ENCODE results near the gene LRRC23. TPM values are rescaled to one million over a fixed set of nuclear protein-coding genes. Genes with fewer than 3 reads are reported as not detected.

Gene LRRC23
- total and polyA plus RNA-seq, 2 experiments from 2014 or later = 2.4 to 9.1 TPM

GRCh38 chr12:6925540-6926279 lies 21.1 kb downstream of the LRRC23 start:
- peaks cover 24% of the 10 kb centered on the region for H3F3A ChIP-seq (replicated peaks; ENCODE audit: low read depth)
- peak overlapping the region; percentile 86 for H3K4me2 ChIP-seq
- Mint-ChIP-seq H3K27me3 (ENCODE audit: insufficient read depth, low read depth, poor library complexity) (peaks cover 37% of the 10 kb centered on the region), H3K9me3 (no peaks in the 10 kb centered on the region; the same call in 1 of the 3 replicates), H3K4me3 (peak overlapping the region; percentile 81), H3K4me1 (peaks cover 58% of the 10 kb centered on the region), H3K36me3 (ENCODE audit: low read depth) (peaks cover 36% of the 10 kb centered on the region), H3K27ac (peak overlapping the region; percentile 97)
- DNase-seq (ENCODE audit: low spot score) = peak; percentile 91
- H3K27me3 ChIP-seq (ENCODE audit: insufficient read depth) = no peaks in the 10 kb centered on the region
- peak overlapping the region; percentile 100 for H3K27ac ChIP-seq (ENCODE audit: low read depth)
- H3K36me3 ChIP-seq (ENCODE audit: insufficient read depth) = no peaks in the 10 kb centered on the region; the same call in 1 of the 2 replicates
- peaks cover 10% of the 10 kb centered on the region for H4K20me1 ChIP-seq (replicated peaks; ENCODE audit: insufficient read depth)
- H3K9me2 ChIP-seq (ENCODE audit: insufficient read depth) = no peaks in the 10 kb centered on the region
- peak; percentile 39 for ATAC-seq
- TF ChIP-seq CREB1 (CRISPR knock-in tag; IDR thresholded peaks at IDR 0.05; ENCODE audit: low read depth) (0 out of 2 replicates have a peak, but pooled peaks have one; percentile 2), POLR2AphosphoS5 (IDR thresholded peaks at IDR 0.05; ENCODE audit: low read depth) (peak; percentile 73)
- TF ChIP-seq, protein P1, sequence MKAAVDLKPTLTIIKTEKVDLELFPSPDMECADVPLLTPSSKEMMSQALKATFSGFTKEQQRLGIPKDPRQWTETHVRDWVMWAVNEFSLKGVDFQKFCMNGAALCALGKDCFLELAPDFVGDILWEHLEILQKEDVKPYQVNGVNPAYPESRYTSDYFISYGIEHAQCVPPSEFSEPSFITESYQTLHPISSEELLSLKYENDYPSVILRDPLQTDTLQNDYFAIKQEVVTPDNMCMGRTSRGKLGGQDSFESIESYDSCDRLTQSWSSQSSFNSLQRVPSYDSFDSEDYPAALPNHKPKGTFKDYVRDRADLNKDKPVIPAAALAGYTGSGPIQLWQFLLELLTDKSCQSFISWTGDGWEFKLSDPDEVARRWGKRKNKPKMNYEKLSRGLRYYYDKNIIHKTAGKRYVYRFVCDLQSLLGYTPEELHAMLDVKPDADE (IDR thresholded peaks at IDR 0.05) = no peak
- peaks cover 46% of the 10 kb centered on the region for H3K4me1 ChIP-seq (ENCODE audit: insufficient read depth)
- H2AFZ ChIP-seq = no peak overlapping the region; the same call in 1 of the 2 replicates
- H3K79me2 ChIP-seq (replicated peaks; ENCODE audit: insufficient read depth) = peaks cover 30% of the 10 kb centered on the region
- peak overlapping the region; percentile 84 for H3K4me3 ChIP-seq

- TF ChIP-seq CREB1 (CRISPR knock-in tag; IDR thresholded peaks at IDR 0.05; ENCODE audit: low read depth) (0 out of 2 replicates have a peak, but pooled peaks have one; percentile 29), STAT1 (IDR thresholded peaks at IDR 0.05; ENCODE audit: unreplicated experiment) (no peak), POLR2AphosphoS5 (IDR thresholded peaks at IDR 0.05; ENCODE audit: low read depth) (peak; percentile 45), JUNB (IDR thresholded peaks at IDR 0.05; ENCODE audit: unreplicated experiment) (no peak), ZNF462 (CRISPR knock-in tag; IDR thresholded peaks at IDR 0.05) (no peak)
- TF ChIP-seq, protein P2, sequence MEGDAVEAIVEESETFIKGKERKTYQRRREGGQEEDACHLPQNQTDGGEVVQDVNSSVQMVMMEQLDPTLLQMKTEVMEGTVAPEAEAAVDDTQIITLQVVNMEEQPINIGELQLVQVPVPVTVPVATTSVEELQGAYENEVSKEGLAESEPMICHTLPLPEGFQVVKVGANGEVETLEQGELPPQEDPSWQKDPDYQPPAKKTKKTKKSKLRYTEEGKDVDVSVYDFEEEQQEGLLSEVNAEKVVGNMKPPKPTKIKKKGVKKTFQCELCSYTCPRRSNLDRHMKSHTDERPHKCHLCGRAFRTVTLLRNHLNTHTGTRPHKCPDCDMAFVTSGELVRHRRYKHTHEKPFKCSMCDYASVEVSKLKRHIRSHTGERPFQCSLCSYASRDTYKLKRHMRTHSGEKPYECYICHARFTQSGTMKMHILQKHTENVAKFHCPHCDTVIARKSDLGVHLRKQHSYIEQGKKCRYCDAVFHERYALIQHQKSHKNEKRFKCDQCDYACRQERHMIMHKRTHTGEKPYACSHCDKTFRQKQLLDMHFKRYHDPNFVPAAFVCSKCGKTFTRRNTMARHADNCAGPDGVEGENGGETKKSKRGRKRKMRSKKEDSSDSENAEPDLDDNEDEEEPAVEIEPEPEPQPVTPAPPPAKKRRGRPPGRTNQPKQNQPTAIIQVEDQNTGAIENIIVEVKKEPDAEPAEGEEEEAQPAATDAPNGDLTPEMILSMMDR (conservative IDR thresholded peaks at IDR 0.05; ENCODE audit: low read depth in 2 of 2) = no peak
- H3K36me3 ChIP-seq (ENCODE audit: insufficient read depth) = no peaks in the 10 kb centered on the region
- H3K4me3 ChIP-seq = peak within 1 kb of the TSS; percentile 97
- peak within 1 kb of the TSS; percentile 99 for H3K4me2 ChIP-seq
- H3K27ac Mint-ChIP-seq = peak within 1 kb of the TSS; percentile 97
- peaks cover 32% of the 10 kb centered on the region for H3F3A ChIP-seq (replicated peaks; ENCODE audit: low read depth)
- peaks cover 62% of the 10 kb centered on the region for H3K4me1 Mint-ChIP-seq
- peaks cover 28% of the 10 kb centered on the region for H3K36me3 Mint-ChIP-seq (ENCODE audit: low read depth)
- peaks cover 51% of the 10 kb centered on the region for H3K4me1 ChIP-seq (ENCODE audit: insufficient read depth)
- H3K79me2 ChIP-seq (replicated peaks; ENCODE audit: insufficient read depth) = peaks cover 48% of the 10 kb centered on the region
- H3K4me3 Mint-ChIP-seq = peak within 1 kb of the TSS; percentile 97
- H3K27ac ChIP-seq (ENCODE audit: low read depth) = peak within 1 kb of the TSS; percentile 100
- H3K27me3 ChIP-seq (ENCODE audit: insufficient read depth) = no peaks in the 10 kb centered on the region
- H3K27me3 Mint-ChIP-seq (ENCODE audit: insufficient read depth, low read depth, poor library complexity) = peaks cover 37% of the 10 kb centered on the region
- no peaks in the 10 kb centered on the region; the same call in 1 of the 3 replicates for H3K9me3 Mint-ChIP-seq
- peak; percentile 97 for DNase-seq (ENCODE audit: low spot score)
- H3K9me2 ChIP-seq (ENCODE audit: insufficient read depth) = no peaks in the 10 kb centered on the region
- peak within 1 kb of the TSS; percentile 47; the same call in 1 of the 2 replicates for H2AFZ ChIP-seq
- peaks cover 14% of the 10 kb centered on the region for H4K20me1 ChIP-seq (replicated peaks; ENCODE audit: insufficient read depth)
- ATAC-seq = peak; percentile 12
These were observed 22.9 kb downstream of the LRRC23 start, which contains the start of gene ATN1 for GRCh38 chr12:6927379-6928021. ATN1 (plus strand) TSS chr12:6927959; CDS start chr12:6934002, 6,043 bp downstream.

All from GM23338 (cell line).